ENCODE data around the gene IL3. TPM values are rescaled to one million over a fixed set of nuclear protein-coding genes. Genes with fewer than 3 reads are reported as not detected.

IL3 gene
- total and polyA plus RNA-seq, 2 experiments from 2014 or later, result not detected

GRCh38 chr5:132055808-132056609 is 4.4 kb upstream of the IL3 start (continued):
- no peak for TF ChIP-seq REST (IDR thresholded peaks at IDR 0.05; ENCODE audit: unreplicated experiment)
- no peak for TF ChIP-seq STAT1 (IDR thresholded peaks at IDR 0.05; ENCODE audit: unreplicated experiment)

- Histone ChIP-seq H3K27ac (ENCODE audit: low read depth) (no peak overlapping the region), H3K36me3 (ENCODE audit: insufficient read depth) (no peaks in the 10 kb centered on the region), H3K4me2 (no peak overlapping the region), H3K79me2 (replicated peaks; ENCODE audit: insufficient read depth) (no peaks in the 10 kb centered on the region), H3F3A (replicated peaks; ENCODE audit: low read depth) (no peaks in the 10 kb centered on the region), H4K20me1 (replicated peaks; ENCODE audit: insufficient read depth) (no peaks in the 10 kb centered on the region), H3K27me3 (ENCODE audit: insufficient read depth) (no peaks in the 10 kb centered on the region), H3K9me2 (ENCODE audit: insufficient read depth) (no peaks in the 10 kb centered on the region; the same call in 1 of the 2 replicates), H3K4me3 (no peak overlapping the region), H3K4me1 (ENCODE audit: insufficient read depth) (no peaks in the 10 kb centered on the region), H2AFZ (no peak overlapping the region)
- Mint-ChIP-seq H3K27me3 (ENCODE audit: insufficient read depth, low read depth, poor library complexity) (peaks cover 5% of the 10 kb centered on the region), H3K27ac (no peak overlapping the region), H3K4me1 (peaks cover 8% of the 10 kb centered on the region), H3K36me3 (ENCODE audit: low read depth) (no peaks in the 10 kb centered on the region), H3K9me3 (no peaks in the 10 kb centered on the region), H3K4me3 (no peak overlapping the region)
- no peak for DNase-seq (ENCODE audit: low spot score)
- no peak for ATAC-seq
- TF ChIP-seq CREB1 (CRISPR knock-in tag; IDR thresholded peaks at IDR 0.05; ENCODE audit: low read depth) (no peak), REST (IDR thresholded peaks at IDR 0.05; ENCODE audit: unreplicated experiment) (no peak), ZNF331 (CRISPR knock-in tag; IDR thresholded peaks at IDR 0.05; ENCODE audit: low read depth) (no peak), EZH2phosphoT487 (IDR thresholded peaks at IDR 0.05; ENCODE audit: unreplicated experiment) (no peak), POLR2AphosphoS5 (IDR thresholded peaks at IDR 0.05; ENCODE audit: low read depth) (no peak), ZNF114 (CRISPR knock-in tag; IDR thresholded peaks at IDR 0.05) (no peak), JUNB (IDR thresholded peaks at IDR 0.05; ENCODE audit: unreplicated experiment) (no peak), STAT1 (IDR thresholded peaks at IDR 0.05; ENCODE audit: unreplicated experiment) (no peak), NANOG (IDR thresholded peaks at IDR 0.05; ENCODE audit: borderline replicate concordance) (no peak), ETS1 (IDR thresholded peaks at IDR 0.05) (no peak)
Observed at GRCh38 chr5:132056610-132057497, 3.6 kb upstream of the IL3 start.

All from GM23338 (cell line).